Body of pancreas (tissue), 4 donors: ENCODE results near the gene S1PR3.

Experiments used
- CTCF ChIP-seq, 7 experiments: fragments of 450-650 bp in 4 of 7; fragments of 200-600 bp in 3 of 7; sonication (generic) in 3 of 7; IDR thresholded peaks; one replicate each; pipeline ENCODE4 v1.5.1; 2016 to 2019; ENCODE audit warnings: antibody characterized with exemption in 7 of 7
- POLR2A ChIP-seq, 3 donors: fragments of 450-650 bp; IDR thresholded peaks; one replicate each; pipeline ENCODE4 v1.6.1; 2016; ENCODE audit warnings: antibody characterized with exemption in 3 of 3, mild to moderate bottlenecking in 2 of 3

- TF ChIP-seq POLR2A (IDR thresholded peaks at IDR 0.05) (no peak), CTCF (IDR thresholded peaks at IDR 0.05) (no peak)
Measured at GRCh38 chr9:89022902-89023301, 31.6 kb downstream of the S1PR3 start.
